DND-41 (cell line): ENCODE measurements around the gene MAN2A1.

ENCODE experiments used
- EZH2 ChIP-seq: IDR thresholded peaks from 3 replicates; pipeline ENCODE4 v1.6.1; 2012; ENCODE audit warnings: borderline replicate concordance, low read depth, mild to moderate bottlenecking, moderate library complexity, low read length, inconsistent platforms; ENCODE audit not compliant: severe bottlenecking
- TF ChIP-seq, protein P1 (sequence below): IDR thresholded peaks from 2 replicates; pipeline ENCODE4 v1.5.1; 2012; ENCODE audit warnings: borderline replicate concordance, low read length, moderate library complexity, mild to moderate bottlenecking; ENCODE audit not compliant: poor library complexity, severe bottlenecking; ENCODE audit errors: extremely low read depth

DNA sequence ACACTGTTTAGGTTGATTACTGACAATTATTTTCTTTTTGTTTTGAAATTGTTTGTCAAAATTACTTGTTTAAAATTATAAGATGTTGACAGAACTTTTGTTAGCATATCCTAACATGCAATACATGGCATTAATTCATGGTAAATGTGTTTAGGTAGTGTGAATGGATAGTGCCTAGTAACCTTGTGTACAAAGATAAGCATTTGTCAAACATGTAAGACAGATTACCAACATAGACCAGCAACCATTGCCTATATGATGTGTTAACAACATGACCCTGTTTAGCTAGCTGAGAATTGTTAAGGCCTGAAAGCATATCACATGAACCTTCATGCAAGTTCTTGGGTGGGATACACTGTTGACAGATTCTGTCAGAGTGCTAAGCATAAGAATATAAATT lies 13.4 kb downstream of the MAN2A1 start:
- TF ChIP-seq, protein P1, sequence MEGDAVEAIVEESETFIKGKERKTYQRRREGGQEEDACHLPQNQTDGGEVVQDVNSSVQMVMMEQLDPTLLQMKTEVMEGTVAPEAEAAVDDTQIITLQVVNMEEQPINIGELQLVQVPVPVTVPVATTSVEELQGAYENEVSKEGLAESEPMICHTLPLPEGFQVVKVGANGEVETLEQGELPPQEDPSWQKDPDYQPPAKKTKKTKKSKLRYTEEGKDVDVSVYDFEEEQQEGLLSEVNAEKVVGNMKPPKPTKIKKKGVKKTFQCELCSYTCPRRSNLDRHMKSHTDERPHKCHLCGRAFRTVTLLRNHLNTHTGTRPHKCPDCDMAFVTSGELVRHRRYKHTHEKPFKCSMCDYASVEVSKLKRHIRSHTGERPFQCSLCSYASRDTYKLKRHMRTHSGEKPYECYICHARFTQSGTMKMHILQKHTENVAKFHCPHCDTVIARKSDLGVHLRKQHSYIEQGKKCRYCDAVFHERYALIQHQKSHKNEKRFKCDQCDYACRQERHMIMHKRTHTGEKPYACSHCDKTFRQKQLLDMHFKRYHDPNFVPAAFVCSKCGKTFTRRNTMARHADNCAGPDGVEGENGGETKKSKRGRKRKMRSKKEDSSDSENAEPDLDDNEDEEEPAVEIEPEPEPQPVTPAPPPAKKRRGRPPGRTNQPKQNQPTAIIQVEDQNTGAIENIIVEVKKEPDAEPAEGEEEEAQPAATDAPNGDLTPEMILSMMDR = no peak
- no peak for TF ChIP-seq EZH2
